DOHH2 (cell line): ENCODE data around the gene NSMF.

ENCODE experiments used
- CTCF ChIP-seq: fragments of 200-600 bp; sonication (generic); IDR thresholded peaks from one replicate; pipeline ENCODE4 v1.5.1; 2014; ENCODE audit warnings: antibody characterized with exemption, mild to moderate bottlenecking, low read depth, low read length; ENCODE audit not compliant: poor library complexity, severe bottlenecking
- EZH2phosphoT487 ChIP-seq: fragments of 200-600 bp; sonication (generic); IDR thresholded peaks from 2 replicates; pipeline ENCODE4 v1.6.1; 2017; ENCODE audit warnings: borderline replicate concordance, mild to moderate bottlenecking, antibody characterized with exemption, low read length, moderate library complexity, mixed read lengths

DNA sequence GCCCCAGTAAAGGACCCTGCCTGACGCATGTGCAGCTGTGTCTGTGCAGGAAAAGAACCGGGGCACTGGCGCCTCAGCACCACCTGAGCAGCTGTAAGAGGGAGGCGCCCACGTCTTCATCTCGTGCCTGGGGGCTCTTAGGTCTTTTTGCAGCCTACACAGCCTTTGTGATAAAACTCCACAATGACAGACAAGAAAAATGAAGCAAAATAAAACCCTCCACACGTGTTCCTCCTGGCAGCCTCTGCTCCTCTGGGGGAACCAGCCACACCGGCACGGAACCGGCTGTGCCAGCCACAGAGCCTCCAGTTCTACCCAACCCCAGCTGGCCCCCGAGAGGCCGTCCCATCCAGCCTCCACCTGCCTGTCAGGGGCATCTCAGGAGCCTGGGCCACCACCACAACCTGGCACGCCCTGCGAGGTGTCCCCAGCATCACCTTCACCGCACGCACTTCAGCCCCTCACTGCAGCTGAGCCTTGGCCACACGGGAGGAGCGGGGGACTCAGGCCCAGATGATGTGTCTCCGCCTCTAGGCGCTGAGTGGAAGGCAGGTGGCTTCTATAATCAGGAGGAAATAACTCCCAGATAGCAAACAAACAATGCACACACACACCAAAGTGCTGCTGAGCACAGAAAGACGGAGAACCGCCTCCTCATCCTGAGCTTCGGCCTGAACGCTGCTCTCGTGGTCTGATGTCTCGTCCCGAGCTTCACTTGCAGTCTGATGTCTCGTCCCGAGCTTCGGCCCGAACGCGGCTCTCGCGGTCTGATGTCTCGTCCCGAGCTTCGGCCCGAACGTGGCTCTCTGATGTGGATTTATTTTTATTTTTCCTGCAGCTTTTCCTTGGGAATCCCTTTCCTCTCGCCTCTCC is 28.6 kb upstream of the NSMF start:
- TF ChIP-seq EZH2phosphoT487 (no peak), CTCF (no peak)
